Glutamatergic neuron (in vitro differentiated cells): ENCODE data around the gene SF3B4. TPM values are rescaled to one million over a fixed set of nuclear protein-coding genes. Genes with fewer than 3 reads are reported as not detected.

Source experiments
- DNase-seq: peaks from one replicate; pipeline ENCODE4 v3.0.0; 2022
- H3K27ac Mint-ChIP-seq: one replicate; pipeline ENCODE4 v1.8.0; 2020; ENCODE audit warnings: mild to moderate bottlenecking, mixed read lengths, inconsistent platforms; ENCODE audit not compliant: unreplicated experiment
- H3K27me3 Mint-ChIP-seq: one replicate; pipeline ENCODE4 v1.8.0; 2020; ENCODE audit warnings: mild to moderate bottlenecking, moderate library complexity, mixed read lengths, inconsistent platforms; ENCODE audit not compliant: unreplicated experiment
- H3K36me3 Mint-ChIP-seq: one replicate; pipeline ENCODE4 v1.8.0; 2020; ENCODE audit warnings: mild to moderate bottlenecking, mixed read lengths, inconsistent platforms; ENCODE audit not compliant: unreplicated experiment
- H3K4me1 Mint-ChIP-seq: one replicate; pipeline ENCODE4 v1.8.0; 2020; ENCODE audit warnings: mild to moderate bottlenecking, low read depth, mixed read lengths, inconsistent platforms; ENCODE audit not compliant: unreplicated experiment
- H3K4me3 Mint-ChIP-seq: one replicate; pipeline ENCODE4 v1.8.0; 2020; ENCODE audit warnings: mild to moderate bottlenecking, mixed read lengths, inconsistent platforms; ENCODE audit not compliant: unreplicated experiment
- H3K9me3 Mint-ChIP-seq: one replicate; pipeline ENCODE4 v1.8.0; 2020; ENCODE audit warnings: mild to moderate bottlenecking, moderate library complexity, mixed read lengths, inconsistent platforms; ENCODE audit not compliant: unreplicated experiment
- CTCF ChIP-seq: fragments of 200-600 bp; sonication (generic); IDR thresholded peaks from one replicate; pipeline ENCODE4 v1.5.0; 2021; ENCODE audit not compliant: partially characterized antibody, unreplicated experiment
- total RNA-seq: library from RNA; stranded (reverse); fragmentation: NEBNext Ultra II Directional; extraction: Animal tissue kit (Norgen Biotek cat#: 25700); gene quantifications from one replicate; pipeline ENCODE4 v1.2.1, GENCODE V29; 2021; ENCODE audit not compliant: unreplicated experiment

SF3B4 gene
- total RNA-seq, 1 donor from 2014 or later, result 47.3 TPM

- DNase-seq, result no peak
- H3K27me3 Mint-ChIP-seq, result peaks cover 8% of the 10 kb centered on the region
- H3K36me3 Mint-ChIP-seq, result peaks cover 11% of the 10 kb centered on the region
- peak overlapping the region; percentile 79 for H3K4me3 Mint-ChIP-seq
- no peak for TF ChIP-seq CTCF
- H3K27ac Mint-ChIP-seq, result no peak overlapping the region
- H3K4me1 Mint-ChIP-seq, result peaks cover 6% of the 10 kb centered on the region
- peaks cover 4% of the 10 kb centered on the region for H3K9me3 Mint-ChIP-seq
Measured at GRCh38 chr1:149915429-149916192, 12.0 kb downstream of the SF3B4 start.

GRCh38 chr1:149914545-149914944 is 13.1 kb downstream of the SF3B4 start:
- no peak for DNase-seq
- peaks cover 6% of the 10 kb centered on the region for H3K4me1 Mint-ChIP-seq
- H3K27me3 Mint-ChIP-seq, result peaks cover 8% of the 10 kb centered on the region
- H3K36me3 Mint-ChIP-seq, result peaks cover 11% of the 10 kb centered on the region
- peaks cover 4% of the 10 kb centered on the region for H3K9me3 Mint-ChIP-seq
- TF ChIP-seq CTCF, result no peak
- no peak overlapping the region for H3K4me3 Mint-ChIP-seq
- no peak overlapping the region for H3K27ac Mint-ChIP-seq

GRCh38 chr1:149906570-149907075 is 21.0 kb downstream of the SF3B4 start:
- Mint-ChIP-seq H3K36me3 (peaks cover 10% of the 10 kb centered on the region), H3K9me3 (peaks cover 2% of the 10 kb centered on the region), H3K4me1 (peaks cover 2% of the 10 kb centered on the region), H3K4me3 (no peak overlapping the region), H3K27ac (no peak overlapping the region), H3K27me3 (peaks cover 3% of the 10 kb centered on the region)
- no peak for TF ChIP-seq CTCF
- DNase-seq, result no peak

GRCh38 chr1:149903836-149904491 is 23.6 kb downstream of the SF3B4 start:
- Mint-ChIP-seq H3K4me3 (no peak overlapping the region), H3K27me3 (peaks cover 6% of the 10 kb centered on the region), H3K9me3 (peaks cover 6% of the 10 kb centered on the region), H3K27ac (no peak overlapping the region), H3K36me3 (peaks cover 6% of the 10 kb centered on the region), H3K4me1 (peaks cover 2% of the 10 kb centered on the region)
- TF ChIP-seq CTCF, result no peak
- DNase-seq, result no peak
